Umbilical cord (tissue), 2 donors: Measurements from ENCODE around the gene IFITM1. TPM values are rescaled to one million over a fixed set of nuclear protein-coding genes. Genes with fewer than 3 reads are reported as not detected.

ENCODE experiments used
- DNase-seq: peaks from one replicate; pipeline ENCODE4 v3.0.0-alpha.2; 2015; ENCODE audit warnings: low spot score
- total RNA-seq: library from RNA; depleted of rRNA; stranded (reverse); fragments of >200 nt; gene quantifications from one replicate; pipeline ENCODE4 v1.2.3, GENCODE V29; 2014; ENCODE audit warnings: low replicate concordance; ENCODE audit not compliant: insufficient read depth

The IFITM1 gene
- 25.3 TPM for total RNA-seq

DNA sequence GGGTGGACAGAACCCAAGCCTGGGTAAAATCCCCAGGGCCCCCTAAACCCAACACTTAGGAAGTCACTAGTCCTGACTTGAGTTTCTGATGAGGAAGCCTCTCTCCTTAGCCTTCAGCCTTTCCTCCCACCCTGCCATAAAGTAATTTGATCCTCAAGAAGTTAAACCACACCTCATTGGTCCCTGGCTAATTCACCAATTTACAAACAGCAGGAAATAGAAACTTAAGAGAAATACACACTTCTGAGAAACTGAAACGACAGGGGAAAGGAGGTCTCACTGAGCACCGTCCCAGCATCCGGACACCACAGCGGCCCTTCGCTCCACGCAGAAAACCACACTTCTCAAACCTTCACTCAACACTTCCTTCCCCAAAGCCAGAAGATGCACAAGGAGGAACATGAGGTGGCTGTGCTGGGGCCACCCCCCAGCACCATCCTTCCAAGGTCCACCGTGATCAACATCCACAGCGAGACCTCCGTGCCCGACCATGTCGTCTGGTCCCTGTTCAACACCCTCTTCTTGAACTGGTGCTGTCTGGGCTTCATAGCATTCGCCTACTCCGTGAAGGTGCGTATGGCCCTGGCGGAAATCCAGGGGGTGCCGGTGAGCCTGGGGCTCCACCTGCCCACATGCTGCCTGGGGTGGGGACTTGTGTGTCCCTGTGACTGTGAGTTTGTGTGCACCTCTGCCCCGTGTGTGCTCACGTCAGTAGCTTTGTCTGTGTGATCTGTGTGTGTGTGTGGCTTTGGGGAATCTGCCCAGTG lies at the start of gene IFITM1:
TSS of gene IFITM1 (plus strand) at position 254 of the 767 bp plus-strand sequence. CDS start at position 385, 131 bp downstream.
- peak; percentile 86 for DNase-seq

DNA sequence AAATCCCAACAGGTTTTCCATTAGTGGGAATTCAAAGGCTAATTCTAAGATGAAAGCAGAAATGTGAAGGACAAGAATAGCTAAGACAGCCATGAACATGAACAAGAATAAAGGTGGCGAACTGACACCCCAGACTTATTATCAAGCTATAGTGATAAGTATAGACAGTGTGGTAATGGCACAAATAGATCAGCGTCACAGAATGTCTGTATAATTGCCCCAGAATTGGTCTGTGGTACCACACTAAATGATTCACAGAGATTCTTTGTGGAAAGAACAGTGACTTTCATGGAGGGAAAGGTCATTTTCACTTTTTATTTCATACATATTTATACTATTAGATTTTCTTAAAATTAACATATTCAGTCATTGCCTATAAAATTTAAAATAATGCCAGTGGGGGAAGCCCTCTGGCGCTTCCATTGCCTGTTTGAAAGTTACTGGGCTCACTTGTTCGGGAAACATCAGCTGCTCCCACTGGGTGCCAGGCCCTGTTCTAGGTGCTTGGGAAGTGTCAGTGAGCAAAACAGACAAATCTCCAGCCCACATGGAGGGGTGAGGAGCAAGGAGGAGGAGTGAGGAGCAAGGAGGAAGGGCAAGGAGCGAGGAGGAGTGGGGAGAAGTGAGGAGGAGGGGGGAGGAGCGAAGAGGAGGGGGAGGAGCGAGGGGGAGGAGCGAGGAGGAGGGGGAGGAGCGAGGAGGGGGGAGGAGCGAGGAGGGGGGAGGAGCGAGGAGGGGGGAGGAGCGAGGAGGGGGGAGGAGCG lies 47.0 kb upstream of the IFITM1 start:
- no peak for DNase-seq

DNA sequence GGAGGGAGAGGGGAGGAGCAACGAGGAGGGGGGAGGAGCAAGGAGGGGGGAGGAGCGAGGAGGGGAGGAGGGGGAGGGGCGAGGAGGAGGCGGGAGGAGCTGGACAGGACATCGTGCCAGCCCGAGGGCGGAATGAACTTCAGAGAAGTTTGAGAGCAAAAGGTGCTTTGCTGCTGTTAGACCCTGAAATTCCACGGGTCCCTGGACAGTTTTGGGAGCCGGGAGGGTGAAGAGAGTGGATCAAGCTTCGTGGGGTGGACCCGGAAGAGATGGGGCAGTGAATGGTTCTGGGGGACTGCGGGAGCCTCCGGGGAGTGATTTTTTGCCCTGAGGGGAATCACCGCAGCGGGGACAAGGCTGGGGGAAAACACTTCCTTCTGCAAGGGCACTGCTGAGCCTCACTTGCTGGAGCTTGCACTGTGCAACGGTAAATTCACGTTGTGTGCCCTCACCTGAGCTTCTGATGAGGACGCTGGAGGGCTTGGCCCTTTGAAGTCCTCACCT lies 46.3 kb upstream of the IFITM1 start:
- no peak for DNase-seq

- DNase-seq: peak; percentile 25
These were observed 45.1 kb upstream of the IFITM1 start for GRCh38 chr11:268716-269145.

- peak; percentile 51 for DNase-seq
These were observed 44.5 kb upstream of the IFITM1 start for GRCh38 chr11:269146-269890.

DNA sequence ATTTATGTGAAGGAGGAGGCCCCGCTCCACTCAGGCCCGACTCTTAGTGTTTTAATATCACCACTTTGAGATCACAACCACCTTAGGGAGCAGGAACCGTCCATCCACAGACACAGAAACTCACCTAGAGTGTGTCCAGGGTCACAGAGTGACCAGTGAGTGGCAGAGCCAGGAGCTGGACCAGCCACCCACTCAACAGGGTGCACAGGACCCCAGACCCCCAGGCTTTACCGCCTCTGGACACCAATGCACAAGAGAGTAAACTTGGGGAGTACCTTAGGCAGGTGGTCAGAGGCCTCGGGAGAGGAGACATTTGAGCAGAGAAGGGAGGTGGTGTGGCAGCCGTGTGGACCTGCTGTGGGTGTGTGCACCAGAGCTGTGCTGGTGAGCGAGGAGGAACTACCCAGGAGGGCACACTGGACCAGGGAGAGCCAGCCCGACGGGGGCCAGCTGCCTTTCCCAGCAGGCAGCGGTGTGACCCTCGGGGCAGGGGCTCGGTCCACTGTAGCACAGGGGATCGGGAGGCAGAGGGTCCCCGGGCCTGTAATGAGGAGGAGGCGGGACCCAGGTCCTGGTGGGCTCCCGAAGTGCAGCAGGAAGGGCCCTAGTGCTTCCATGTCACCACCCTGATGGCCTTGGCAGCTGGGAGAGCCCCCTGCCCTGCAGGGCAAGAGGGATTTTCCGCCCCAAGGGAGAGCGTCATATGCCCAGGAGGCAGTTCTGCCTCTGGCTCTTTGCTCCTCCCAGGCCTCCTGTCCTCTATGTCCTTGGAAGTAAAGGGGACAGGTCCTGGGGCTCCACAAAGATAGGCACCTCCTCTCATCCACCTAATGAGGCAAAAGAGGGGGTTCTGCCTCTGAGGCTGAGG lies 43.2 kb upstream of the IFITM1 start:
- no peak for DNase-seq

GRCh38 chr11:271319-271715 lies 42.5 kb upstream of the IFITM1 start:
- DNase-seq: no peak

DNA sequence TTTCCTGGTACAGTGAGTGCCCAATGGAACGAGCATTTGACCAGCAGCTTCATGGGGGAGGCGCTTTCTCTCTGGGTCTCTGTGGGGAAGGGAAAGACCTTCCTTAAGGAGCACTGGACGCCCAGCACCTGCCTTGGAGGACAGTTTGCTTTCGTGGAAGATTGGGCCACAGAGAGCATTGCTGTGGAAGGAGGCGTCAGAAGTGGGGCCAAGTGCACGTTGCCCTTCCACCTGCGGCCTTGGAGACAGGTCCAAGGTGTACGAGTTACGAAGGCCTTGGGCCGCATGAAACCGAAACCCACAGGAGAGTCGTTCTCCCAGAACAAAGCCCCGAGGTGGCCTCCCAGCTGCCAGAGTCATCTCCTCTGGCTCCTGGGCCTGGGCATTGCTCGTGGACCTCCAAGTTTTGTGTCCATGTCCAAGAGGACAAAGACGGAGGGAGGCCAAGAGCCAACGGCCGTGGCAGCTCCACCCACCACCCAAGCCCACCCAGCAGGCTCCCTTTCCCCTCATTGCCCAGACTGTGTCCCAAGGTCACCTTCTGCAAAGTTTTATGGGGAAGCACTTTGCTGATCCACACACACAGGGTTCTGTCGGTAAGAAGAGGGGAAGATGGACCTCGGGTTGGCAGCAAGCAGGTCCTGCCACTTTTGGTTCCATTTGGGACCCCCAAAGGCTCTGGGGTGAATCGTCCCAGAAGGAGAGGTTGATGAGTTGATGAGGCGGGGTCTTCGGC lies 41.5 kb upstream of the IFITM1 start:
- DNase-seq: no peak

- DNase-seq: no peak
These were observed 41.0 kb upstream of the IFITM1 start for GRCh38 chr11:272931-273198.

GRCh38 chr11:276219-276618 lies 37.6 kb upstream of the IFITM1 start:
- no peak for DNase-seq

DNA sequence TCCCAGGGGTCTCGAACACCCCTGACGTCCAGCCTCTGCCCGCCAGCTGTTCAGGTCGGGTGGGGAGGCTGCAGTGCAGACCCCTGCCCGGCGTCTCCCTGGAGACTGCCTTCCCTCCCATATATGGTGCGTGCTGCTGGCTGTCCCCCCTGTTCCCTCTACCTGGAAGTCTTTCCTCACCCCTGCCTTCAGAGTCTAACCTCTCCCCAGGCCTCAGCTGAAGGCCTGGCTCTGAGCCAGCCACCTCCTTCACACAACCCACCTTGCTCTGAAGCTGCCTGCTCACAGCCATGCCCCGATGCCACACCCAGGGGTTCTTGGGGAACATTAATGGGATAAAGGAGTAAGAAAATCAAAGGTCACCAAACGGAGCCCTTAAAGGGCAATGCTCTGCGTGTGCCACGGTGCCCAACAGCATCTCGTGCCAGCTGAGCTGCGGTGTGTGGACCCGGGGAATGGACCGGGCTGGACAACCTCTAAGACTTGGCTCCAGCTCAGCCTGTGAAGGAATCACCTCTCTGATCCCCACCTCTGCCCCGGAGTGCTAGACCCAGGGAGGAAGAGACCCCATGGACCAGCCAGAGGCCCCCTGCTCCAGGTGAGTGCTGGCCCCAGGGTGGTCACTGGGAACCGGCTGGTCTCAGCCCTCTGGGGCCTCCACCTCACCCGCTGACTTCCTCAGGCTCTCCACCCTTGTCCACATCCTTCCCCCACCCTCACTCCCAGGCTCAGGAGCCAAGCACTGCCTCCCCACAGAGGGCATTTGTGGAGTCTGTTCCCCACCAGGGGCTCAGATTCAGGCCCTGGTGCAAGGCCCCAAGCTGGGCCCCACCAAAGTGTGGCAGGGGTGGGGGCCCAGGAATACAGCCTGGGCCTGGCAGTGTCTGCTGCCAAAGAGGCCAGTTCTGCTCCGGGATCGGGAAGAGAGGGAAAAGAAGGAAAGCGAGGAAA lies 35.6 kb upstream of the IFITM1 start, which contains the start of gene NLRP6:
TSS of gene NLRP6 (plus strand) at position 407 of the 951 bp plus-strand sequence. CDS start at position 570, 163 bp downstream.
- no peak for DNase-seq

GRCh38 chr11:279040-279965 lies 34.5 kb upstream of the IFITM1 start:
- DNase-seq: no peak

GRCh38 chr11:279966-280705 lies 33.7 kb upstream of the IFITM1 start:
- no peak for DNase-seq

DNA sequence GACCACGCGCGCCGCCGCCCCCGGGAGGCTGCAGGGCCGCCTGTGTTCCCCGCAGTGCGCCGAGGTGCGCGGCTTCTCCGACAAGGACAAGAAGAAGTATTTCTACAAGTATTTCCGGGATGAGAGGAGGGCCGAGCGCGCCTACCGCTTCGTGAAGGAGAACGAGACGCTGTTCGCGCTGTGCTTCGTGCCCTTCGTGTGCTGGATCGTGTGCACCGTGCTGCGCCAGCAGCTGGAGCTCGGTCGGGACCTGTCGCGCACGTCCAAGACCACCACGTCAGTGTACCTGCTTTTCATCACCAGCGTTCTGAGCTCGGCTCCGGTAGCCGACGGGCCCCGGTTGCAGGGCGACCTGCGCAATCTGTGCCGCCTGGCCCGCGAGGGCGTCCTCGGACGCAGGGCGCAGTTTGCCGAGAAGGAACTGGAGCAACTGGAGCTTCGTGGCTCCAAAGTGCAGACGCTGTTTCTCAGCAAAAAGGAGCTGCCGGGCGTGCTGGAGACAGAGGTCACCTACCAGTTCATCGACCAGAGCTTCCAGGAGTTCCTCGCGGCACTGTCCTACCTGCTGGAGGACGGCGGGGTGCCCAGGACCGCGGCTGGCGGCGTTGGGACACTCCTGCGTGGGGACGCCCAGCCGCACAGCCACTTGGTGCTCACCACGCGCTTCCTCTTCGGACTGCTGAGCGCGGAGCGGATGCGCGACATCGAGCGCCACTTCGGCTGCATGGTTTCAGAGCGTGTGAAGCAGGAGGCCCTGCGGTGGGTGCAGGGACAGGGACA lies 32.9 kb upstream of the IFITM1 start:
- no peak for DNase-seq

- no peak for DNase-seq
These were observed 32.2 kb upstream of the IFITM1 start for GRCh38 chr11:281486-282161.

- DNase-seq: no peak
These were observed 31.7 kb upstream of the IFITM1 start for GRCh38 chr11:282171-282570.
